SK-N-MC (cell line): ENCODE measurements around the gene LAMC1.

Source experiments
- DNase-seq: peaks from one replicate; pipeline ENCODE4 v3.0.0-alpha.2; 2011; ENCODE audit warnings: low read depth, low spot score
- H3K27ac ChIP-seq: fragments of 200-600 bp; sonication (generic); 2 replicates; pipeline ENCODE4 v1.5.1; 2016; ENCODE audit warnings: mixed run types
- H3K36me3 ChIP-seq: fragments of 200-600 bp; sonication (generic); 2 replicates; pipeline ENCODE4 v1.6.1; 2017; ENCODE audit warnings: antibody characterized with exemption, low read length, mixed read lengths; ENCODE audit not compliant: insufficient read depth
- H3K4me3 ChIP-seq: fragments of 200-600 bp; sonication (generic); 2 replicates; pipeline ENCODE4 v1.5.1; 2016
- H3K9ac ChIP-seq: fragments of 200-600 bp; sonication (generic); 2 replicates; pipeline ENCODE4 v1.8.0; 2017; ENCODE audit warnings: mixed run types, mixed read lengths; ENCODE audit not compliant: insufficient read length
- H3K9me3 ChIP-seq: fragments of 200-600 bp; sonication (generic); 2 replicates; pipeline ENCODE4 v1.6.1; 2017; ENCODE audit warnings: low read depth, mild to moderate bottlenecking, antibody characterized with exemption, low read length, moderate library complexity, mixed read lengths
- EZH2 ChIP-seq: fragments of 200-600 bp; sonication (generic); IDR thresholded peaks from one replicate; pipeline ENCODE4 v1.6.1; 2017; ENCODE audit warnings: antibody characterized with exemption
- FOXP2 ChIP-seq: optimal IDR thresholded peaks from 2 replicates; pipeline ENCODE3; 2011; ENCODE audit warnings: mild to moderate bottlenecking, moderate library complexity; ENCODE audit not compliant: insufficient read depth; ENCODE audit errors: extremely low read length, control extremely low read depth
- POLR2AphosphoS5 ChIP-seq: IDR thresholded peaks from 2 replicates; pipeline ENCODE4 v1.6.1; 2012; ENCODE audit warnings: mild to moderate bottlenecking, low read depth, low read length, borderline replicate concordance

LAMC1 gene

DNA sequence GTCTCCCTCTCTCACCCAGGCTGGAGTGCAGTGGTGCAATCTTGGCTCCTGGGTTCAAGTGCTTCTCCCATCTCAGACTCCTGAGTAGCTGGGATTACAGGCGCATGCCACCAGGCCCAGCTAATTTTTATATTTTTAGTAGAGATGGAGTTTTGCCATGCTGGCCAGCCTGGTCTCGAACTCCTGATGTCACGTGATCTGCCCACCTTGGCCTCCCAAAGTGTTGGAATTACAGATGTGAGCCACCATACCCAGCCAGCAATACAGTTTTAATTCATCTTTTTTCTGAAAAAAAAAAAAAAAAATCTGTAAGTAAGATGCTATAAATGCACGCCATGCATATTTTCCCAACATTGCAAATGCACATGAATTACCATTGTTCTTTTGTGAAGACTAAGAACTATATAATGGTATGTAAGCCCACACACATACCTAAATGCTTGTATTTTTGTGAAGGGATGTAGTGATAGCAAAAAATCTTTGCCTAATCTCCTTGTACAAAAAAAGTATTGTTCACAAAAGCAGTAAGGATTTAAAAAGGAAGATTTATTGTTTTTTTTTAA, 170.8 kb downstream of the LAMC1 start:
- H3K36me3 ChIP-seq: no peaks in the 10 kb centered on the region
- no peaks in the 10 kb centered on the region for H3K9me3 ChIP-seq
- no peak overlapping the region for H3K9ac ChIP-seq
- TF ChIP-seq POLR2AphosphoS5 (no peak), EZH2 (no peak), FOXP2 (no peak)
- no peak overlapping the region for H3K4me3 ChIP-seq
- H3K27ac ChIP-seq: no peak overlapping the region
- no peak for DNase-seq

DNA sequence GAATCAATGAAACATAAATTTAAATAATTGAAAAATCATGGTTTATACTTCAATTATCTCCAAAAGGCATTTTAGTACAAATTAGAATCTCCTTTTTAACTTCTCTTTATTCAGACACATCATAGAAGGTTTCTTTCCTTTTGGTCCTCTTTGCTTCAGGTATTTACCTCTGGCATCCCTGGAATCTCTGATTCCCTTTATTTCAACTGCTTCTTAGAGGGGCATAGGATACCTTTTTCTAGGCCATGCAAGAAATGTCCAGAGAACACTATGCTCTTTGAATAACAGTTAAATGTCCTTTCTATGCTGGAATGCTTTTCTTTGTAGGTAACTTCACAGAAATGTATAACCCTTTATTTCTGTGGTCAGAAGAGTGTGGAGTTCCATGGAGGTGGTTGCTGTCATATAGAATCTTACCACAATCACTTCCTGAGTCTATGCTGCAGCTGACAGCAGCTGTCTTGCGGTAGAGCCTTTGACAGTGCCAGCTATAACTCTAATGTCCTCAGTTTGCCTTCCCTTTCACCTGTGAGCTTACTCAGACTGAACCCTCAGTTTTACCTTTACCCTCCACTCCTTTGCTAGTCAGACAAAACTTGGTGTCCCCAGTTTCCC, 171.4 kb downstream of the LAMC1 start:
- H3K27ac ChIP-seq: no peak overlapping the region

DNA sequence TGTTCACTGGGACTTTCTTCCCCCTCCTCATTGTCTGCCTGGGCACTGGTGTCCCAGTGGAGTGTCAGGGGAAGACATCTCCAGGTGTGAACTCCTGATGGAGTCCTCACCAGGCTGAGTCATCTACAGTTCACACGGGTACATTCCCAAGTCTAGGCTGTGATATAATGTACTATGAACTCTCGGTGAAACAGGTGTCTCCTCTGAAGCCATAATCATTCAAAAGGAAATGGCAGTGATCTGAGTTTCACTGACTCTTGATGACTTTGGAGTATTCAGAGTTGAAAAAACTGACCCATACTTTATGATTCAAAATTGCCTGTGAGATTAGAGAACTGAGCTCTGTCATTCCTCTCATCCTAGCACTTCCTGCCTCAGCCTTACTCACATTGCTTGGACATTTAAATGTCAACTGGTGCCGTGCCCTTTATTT, 171.9 kb downstream of the LAMC1 start:
- no peak overlapping the region for H3K9ac ChIP-seq
- TF ChIP-seq POLR2AphosphoS5: no peak
- no peak for TF ChIP-seq FOXP2
- no peak for TF ChIP-seq EZH2
- DNase-seq: no peak
- no peaks in the 10 kb centered on the region for H3K9me3 ChIP-seq
- no peak overlapping the region for H3K27ac ChIP-seq
- no peak overlapping the region for H3K4me3 ChIP-seq
- H3K36me3 ChIP-seq: no peaks in the 10 kb centered on the region

More for the DNA sequence above, 171.4 kb downstream of the LAMC1 start:
- no peak for TF ChIP-seq FOXP2
- no peak for TF ChIP-seq EZH2
- TF ChIP-seq POLR2AphosphoS5: no peak
- Histone ChIP-seq H3K9ac (no peak overlapping the region), H3K4me3 (no peak overlapping the region), H3K9me3 (no peaks in the 10 kb centered on the region), H3K36me3 (no peaks in the 10 kb centered on the region)
- no peak for DNase-seq
